ENCODE measurements around the gene UNC45A.

Gene UNC45A

DNA sequence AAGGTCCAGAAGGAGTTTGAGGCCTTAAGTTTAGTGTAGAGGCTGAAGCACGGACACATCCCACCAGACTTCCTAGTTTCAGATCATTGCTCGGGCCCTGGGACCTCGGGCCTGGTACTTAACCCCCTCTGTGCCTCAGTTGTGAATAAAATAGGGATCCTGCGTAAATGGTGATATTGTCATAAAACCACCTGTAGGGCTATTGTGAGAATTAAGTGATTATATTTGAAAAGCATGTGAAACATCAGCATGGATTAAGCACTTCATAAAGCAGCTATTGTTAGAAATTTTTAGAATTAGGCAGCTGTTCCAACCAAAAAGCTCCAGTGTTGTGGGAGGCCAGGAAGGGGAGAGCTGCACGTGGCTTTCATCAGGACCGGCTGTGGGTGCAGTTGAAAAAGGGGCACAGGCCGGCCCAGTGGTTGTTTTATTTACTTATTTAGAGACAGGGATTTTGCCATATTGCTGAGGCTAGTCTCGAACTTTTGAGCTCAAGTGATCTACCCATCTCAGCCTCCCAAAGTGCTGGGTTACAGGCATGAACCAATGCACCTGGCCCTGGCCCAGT is 24.0 kb downstream of the UNC45A start:
- no peak overlapping the region for H3K4me3 ChIP-seq (ENCODE audit: low read depth, low read length)

DNA sequence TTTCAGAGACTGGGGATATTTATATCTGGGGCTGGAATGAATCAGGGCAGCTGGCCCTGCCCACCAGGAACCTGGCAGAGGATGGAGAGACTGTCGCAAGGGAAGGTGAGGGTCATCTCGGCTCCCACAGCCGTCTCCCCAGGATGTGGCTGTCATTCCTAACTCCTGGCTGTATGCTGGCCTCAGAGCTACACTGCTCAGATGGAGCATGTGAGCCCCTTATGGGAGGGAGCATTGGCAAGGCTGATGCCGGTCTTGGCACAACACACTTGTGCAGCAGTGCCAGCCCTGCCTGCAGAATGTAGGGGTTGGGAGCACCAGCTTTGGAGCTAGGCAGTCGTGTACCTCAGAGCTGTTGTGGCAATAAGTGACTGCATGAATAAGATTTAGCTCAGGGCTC is 24.8 kb downstream of the UNC45A start:
- no peak overlapping the region for H3K4me3 ChIP-seq (ENCODE audit: low read depth, low read length)

DNA sequence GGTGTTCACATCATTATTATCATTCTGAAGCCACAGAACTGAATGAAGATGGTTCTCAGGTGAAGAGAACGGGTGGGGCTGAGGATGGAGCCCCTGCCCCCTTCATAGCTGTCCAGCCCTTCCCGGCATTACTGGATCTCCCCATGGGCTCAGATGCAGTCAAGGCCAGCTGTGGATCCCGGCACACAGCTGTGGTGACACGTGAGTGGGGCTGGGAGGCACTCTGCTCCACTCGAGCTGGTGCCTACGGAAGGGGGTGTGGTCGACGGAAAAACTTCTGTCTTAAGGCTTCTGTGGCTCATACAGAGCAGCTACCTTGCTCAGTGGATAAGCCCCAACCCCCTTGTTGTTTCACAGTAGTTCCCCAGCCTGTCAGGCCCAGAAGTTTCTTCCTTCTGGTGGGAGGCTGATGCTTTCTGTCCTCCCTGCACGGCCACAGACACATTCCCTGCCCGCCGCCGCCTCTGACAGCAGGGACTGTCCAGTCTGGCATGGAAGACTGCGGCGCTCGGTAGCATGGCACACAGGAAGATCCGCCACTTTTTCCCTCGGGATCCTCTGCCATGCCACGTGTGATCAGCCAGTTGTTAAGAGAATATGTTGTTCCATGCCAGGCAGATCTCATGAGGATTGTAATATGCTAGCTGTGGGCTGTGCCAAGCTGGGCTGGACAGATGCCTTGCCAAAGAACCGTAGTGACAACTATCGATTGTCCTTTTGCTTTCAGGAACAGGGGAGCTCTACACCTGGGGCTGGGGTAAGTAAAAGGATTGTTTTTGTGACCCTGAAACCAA is 25.4 kb downstream of the UNC45A start:
- H3K4me3 ChIP-seq (ENCODE audit: low read depth, low read length) = no peak overlapping the region

DNA sequence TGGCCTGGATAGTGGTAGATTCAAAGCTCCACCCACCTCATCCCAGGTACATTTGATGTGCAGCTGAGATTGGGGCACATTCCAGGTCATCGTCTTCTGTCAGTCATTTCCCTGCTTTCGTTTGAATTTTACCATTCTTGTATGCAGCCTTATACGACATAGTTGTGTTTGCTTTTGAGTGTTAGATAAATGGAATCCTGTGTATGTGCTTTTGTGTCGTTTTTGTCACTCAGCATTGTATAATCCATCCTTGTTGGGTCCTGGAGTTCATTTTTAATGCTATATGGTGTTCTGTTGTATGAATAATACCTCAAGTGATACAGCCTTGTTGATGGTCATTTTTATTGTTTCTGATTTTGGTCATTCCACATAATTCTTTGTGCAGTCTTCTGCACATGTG is 26.9 kb downstream of the UNC45A start:
- H3K4me3 ChIP-seq (ENCODE audit: low read depth, low read length) = no peak overlapping the region

DNA sequence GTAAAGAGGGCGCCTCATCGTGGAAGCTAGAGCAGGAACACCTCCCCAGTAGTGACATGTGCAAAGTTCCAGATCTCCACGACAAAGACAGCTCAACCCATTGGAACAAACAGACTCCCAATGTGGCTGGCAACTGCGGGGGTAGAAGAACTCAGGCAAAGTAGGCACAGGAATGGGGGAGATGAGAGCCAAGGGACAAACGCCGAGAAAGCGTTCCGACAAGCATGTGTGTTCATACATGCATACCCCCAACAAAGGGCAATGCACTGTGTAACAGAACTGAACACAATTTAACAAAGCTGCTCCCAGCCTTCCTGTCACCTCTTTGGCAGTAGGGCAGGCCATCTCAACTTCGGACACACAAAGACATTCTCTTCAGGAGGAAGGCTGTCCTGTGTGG is 31.2 kb downstream of the UNC45A start:
- H3K4me3 ChIP-seq (ENCODE audit: low read depth, low read length) = no peak overlapping the region

DNA sequence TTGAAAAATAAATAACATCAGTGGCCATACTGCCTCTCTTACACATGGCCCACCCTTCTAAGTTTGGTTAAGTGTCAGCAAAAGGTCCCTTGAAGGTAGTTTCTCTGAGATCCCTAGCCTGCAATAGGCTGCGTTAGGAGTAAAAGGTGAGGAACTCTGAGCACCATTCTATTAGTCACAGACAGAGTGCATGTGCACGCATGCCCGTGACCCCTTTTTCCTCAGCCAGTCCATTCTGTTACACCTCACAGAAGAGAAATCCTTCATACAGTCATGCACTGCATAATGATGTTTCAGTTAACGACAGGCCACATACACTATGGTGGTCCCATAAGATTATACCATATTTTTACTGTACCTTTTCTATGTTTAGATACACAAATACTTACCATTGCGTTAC is 32.1 kb downstream of the UNC45A start:
- H3K4me3 ChIP-seq (ENCODE audit: low read depth, low read length) = no peak overlapping the region

DNA sequence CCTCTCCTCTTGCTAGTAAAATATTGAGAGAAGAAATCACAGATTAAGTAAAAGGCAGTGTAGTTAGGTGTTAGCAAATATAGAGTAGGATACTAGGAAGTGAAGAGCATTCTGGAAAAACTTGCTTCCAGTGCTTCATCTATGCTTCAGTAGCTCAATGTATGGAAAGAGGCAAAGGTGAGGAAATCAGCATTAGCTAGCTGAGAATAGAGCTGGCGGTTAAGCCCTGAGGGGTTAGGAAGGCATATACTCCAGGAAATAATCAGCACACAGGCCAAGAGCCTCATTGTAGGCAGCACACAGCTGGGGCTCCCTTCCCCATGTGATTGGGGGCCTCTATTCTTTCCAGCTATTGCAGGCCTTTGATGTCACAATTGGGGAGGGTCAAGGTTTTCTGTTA is 33.3 kb downstream of the UNC45A start:
- H3K4me3 ChIP-seq (ENCODE audit: low read depth, low read length) = no peak overlapping the region

DNA sequence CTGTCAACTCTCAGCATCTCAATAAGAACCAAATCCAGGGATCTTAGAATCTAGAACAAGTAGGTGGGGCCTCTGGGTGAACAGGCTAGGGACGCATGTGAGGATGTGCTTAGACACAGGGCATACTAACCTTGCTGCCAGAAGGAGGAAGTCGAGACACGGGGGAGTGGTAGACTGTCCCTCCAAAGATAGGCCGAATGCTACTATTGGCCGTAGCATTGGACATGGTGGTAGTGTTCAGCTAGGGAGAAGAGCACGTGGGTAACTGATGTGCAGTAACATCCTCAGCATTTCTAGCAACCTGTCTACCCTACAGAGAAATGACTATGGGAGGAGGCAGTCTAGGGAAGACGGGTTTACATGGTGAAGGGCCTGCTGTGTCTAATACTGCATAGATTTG is 35.2 kb downstream of the UNC45A start:
- no peak overlapping the region for H3K4me3 ChIP-seq (ENCODE audit: low read depth, low read length)

DNA sequence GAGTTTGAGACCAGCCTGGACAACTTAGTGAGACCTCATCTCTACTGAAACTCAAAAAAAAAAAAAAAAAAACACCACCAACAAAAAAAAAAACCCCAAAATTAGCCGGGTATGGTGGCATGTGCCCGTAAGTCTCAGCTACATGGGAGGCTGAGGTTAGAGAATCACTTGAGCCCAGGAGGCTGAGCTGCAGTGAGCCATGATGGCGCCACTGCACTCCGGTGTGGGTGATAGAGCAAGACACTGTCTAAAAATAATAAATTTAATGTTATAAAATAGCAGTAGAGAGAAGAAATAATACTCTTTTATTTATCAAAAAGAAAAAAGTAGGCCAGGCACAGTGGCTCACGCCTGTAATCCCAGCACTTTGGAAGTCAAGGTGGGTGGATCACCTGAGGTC is 37.0 kb downstream of the UNC45A start:
- no peak overlapping the region for H3K4me3 ChIP-seq (ENCODE audit: low read depth, low read length)

DNA sequence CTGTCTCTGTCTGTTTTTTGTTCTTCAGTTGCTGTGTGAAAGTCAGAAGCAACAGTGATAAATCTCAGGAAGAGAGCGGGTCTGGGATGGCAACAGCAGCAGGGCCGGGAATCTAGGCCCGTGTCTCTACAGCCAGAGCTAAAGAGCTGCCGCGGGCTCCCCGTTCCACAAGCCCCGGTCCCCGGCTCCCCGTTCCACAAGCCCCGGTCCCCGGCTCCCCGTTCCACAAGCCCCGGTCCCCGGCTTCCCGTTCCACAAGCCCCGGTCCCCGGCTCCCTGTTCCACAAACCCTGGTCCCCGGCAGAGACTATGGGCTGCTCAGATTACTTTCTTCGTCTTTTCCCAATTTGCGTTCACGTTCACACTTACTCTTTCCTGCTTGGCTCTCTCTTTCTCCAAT is 39.1 kb downstream of the UNC45A start:
- no peak overlapping the region for H3K4me3 ChIP-seq (ENCODE audit: low read depth, low read length)

DNA sequence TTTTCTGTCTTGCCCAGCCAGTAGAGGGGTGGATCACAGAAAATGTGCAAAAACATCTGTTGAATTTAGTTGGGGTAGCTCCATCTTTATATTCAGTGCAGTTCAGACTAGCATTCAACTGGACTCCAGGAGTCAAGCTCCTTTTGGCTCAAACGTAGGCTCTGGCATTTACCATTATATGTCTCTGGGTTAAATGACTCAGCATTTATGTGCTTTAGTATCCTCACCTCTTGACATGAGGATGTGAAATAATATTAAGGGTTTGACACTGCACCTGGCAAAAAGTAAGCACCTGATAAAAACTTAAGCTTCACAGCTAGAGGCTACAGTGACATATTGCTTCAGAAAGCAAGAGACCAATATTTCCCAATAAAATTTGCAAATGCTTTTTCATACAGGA is 44.5 kb downstream of the UNC45A start:
- no peak overlapping the region for H3K4me3 ChIP-seq (ENCODE audit: low read depth, low read length)

DNA sequence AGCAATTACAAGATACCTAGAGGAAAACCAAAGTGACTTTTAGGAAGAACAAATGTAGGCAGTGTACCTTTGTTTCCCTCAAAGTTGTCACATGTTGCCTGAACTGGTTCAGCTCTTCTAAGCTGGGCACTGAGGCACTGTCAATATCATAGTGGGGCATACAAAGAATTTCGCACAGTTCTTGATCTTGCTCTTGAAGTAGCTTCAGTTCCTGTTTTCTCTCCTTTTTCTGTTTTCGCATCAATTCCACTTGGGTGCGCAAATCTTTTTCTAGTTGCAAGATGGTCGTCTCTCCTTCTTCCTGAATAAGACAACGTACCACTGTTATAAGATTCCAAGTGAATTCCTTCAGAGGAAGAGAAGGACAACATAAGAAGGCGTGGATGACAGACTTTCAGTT is 46.6 kb downstream of the UNC45A start:
- no peak overlapping the region for H3K4me3 ChIP-seq (ENCODE audit: low read depth, low read length)

DNA sequence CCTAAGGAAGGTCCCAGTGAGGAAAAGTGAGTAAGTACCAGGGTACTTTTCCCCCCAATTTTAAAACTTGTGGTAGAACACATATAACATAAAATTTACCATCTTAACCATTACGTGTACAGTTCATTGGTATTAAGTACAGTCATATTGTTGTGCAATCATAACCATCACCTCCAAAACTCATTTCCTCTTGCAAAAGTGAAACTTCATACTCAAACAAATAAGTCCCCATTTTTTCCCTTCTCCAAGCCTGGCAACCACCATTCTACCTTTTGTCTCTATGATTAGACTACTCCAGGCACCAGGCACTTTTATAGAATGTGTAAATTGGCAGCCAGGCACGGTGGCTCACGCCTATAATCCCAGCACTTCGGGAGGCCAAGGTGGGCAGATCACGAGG is 47.0 kb downstream of the UNC45A start:
- no peak overlapping the region for H3K4me3 ChIP-seq (ENCODE audit: low read depth, low read length)

DNA sequence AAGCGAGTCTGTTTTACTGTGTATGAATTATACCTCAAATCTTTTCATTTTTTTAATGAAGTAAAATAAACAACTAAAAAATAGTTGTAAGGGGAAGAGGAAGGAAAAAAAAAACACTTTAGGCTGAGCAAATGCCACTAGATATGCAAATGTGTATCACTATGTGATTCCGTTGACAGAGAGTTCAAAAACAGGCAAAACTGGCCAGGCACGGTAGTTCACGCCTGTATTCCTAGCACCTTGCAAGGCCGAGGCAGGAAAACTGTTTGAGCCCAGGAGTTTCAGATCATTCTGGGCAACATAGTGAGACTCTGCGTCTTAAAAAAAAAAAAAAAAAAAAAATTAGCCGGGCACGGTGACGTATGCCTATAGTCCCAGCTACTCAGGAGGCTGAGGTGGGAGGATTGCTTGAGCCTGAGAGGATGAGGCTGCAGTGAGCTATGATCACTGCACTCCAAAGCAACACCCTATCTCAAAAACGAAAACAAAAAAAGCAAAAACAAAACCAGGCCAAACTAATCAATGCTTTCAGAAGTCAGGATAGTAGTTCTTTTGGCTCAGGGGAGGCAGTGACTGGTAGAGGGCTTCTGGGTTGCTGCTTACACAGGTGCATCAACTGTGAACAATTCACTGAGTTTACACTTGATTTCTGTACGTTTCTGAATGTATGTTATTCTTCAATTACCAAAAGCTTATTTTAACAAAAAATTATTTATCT is 51.9 kb downstream of the UNC45A start:
- no peak overlapping the region for H3K4me3 ChIP-seq (ENCODE audit: low read depth, low read length)

DNA sequence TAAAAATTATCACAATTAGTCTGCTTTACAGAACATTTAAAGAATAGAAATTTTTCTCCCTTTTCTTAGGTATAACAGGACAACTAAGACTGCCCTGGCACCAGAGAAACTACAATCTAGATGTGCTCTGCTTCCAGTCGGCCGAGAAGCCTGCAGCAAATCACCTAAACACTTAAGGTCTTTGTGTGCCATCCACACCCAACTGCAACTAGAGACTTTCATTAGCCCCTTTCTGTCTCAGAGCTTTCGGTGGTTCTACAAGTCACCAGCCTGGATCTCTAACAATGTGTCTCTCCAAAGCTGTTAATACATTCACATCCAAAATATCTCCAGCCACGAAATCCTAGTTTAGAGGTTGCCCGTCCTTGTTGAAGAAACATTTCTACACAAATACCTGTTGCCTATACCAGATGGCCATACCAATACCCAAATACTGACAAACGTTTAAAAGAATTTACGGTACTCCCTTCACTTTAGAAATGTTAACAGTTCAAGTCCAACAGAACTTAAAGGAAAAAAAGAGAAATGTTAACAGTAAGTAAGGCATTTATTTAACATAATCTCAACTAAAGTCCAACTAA is 52.6 kb downstream of the UNC45A start:
- H3K4me3 ChIP-seq (ENCODE audit: low read depth, low read length) = no peak overlapping the region

DNA sequence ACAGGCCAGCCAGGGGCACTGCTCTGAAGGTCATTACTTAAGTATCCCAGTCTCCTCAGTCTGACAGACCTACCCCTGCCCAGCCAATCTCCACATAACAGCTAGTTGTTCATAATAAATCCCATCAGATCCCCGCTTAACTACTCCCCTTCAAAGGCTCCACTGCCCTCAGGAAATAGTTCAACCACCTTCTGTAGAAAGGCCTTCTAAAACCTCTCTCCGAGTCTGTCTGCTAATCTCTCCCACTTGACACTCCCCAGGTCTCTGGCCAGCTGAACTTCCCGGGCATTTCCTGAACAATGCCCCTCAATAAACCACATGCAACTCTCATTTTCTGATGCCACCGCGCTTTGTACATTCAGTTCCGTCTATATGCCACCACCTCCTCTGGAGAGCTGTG is 53.2 kb downstream of the UNC45A start:
- H3K4me3 ChIP-seq (ENCODE audit: low read depth, low read length) = no peak overlapping the region

DNA sequence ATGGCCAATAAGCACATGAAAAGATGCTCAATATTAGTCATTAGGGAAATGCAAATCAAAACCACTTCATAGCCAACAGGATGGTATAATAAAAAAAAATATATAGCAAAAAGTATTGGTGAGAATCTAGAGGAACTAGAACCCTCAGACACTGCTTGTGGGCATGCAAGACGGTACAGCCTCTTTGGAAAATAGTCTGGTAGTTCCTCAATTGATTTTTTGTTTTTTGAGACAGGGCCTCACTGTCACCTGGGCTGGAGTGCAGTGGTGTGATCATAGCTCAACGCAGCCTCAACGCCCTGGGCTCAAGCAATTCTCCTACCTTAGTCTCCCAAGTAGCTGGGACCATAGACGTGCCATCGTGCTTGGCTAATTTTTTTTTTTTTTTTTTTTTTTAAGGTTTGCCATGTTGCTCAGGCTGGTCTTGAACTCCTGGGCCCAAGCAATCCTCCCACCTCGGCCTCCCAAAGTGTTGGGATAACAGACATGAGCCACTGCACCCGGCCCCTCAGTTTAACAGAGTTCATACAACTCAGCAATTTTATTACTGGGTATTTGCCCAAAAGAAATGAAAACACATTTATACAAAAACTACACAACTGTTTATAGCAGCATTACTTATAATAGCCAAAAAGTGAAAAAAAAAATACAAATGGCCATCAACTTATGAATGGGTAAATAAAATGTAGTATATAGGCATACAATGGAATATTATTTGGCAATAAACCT is 54.1 kb downstream of the UNC45A start:
- no peak overlapping the region for H3K4me3 ChIP-seq (ENCODE audit: low read depth, low read length)

DNA sequence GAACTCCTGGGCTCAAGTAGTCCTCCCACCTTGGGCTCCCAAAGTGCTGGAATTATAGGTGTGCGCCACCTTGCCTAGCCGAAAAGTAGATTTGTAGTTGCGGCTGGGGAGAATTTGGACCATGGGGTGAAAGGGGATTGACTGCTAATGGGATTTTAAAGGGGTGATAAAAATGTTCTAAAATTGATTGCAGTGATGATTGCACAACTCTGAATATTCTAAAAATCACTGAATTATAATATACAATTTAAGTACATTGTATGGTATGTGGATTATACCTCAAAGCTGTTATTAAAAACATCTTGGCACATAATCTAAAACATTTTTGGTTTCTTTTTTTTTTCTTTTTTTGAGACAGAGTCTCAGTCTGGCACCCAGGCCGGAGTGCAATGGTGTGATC is 55.4 kb downstream of the UNC45A start:
- no peak overlapping the region for H3K4me3 ChIP-seq (ENCODE audit: low read depth, low read length)

DNA sequence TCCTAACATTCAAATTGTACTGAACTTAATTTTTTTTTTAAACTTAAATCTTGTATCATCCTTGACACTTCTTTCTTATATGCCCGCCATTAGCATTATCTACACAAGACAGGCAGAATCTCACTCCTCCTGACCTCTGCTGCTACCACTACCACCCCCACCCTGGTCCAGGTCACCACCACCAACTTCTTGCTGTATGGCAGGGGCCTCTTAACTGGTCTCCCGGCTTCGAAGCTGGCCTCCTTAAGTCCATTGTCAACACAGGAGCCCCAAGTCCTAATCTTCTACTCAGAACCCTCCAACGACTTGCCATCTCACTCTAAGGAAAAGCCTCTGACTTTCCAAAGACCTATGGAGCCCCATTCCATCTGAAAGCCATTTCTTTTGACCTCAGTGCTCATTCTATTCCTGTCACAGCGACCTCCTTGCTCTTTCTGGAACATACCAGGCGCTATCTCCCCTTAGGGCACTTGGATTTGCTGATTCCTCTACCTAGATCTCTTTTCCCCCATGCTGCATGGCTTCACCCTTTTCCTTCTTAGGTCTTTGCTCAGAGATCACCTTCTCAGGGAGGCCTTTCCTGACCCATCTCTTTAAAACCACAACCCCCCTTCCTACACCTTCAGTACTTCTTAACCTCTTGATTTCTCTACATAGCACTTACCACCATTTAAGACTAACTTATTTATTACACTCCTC is 56.7 kb downstream of the UNC45A start:
- no peak overlapping the region for H3K4me3 ChIP-seq (ENCODE audit: low read depth, low read length)

DNA sequence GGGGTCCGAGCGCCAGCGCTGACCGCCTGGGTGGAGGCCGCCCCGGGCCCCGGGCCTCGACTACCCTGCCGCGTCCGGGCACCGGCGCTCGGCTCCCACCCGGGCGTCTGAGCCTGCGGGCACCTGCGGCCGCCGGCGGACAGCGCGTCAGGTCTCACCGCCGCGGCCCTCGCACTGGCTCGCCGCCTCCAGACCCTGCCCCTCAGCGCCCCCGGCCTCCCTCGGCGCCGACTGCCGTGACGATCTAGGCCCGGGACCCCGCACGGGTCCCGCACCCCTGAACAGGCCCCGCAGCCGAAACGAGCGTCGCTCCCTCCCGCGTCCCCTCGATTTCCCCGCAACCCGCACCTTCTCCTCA is 59.0 kb downstream of the UNC45A start:
- peak overlapping the region; percentile 95 for H3K4me3 ChIP-seq (ENCODE audit: low read depth, low read length)
